ENCODE measurements around the gene RUSC2. TPM values are rescaled to one million over a fixed set of nuclear protein-coding genes. Genes with fewer than 3 reads are reported as not detected.
A peak's percentile ranks its signal among the peaks of the same experiment; 100 is the strongest.

The RUSC2 gene
- total and polyA plus RNA-seq, 2 experiments from 2014 or later, result 16.6 to 17.7 TPM

GRCh38 chr9:35538361-35539234 lies 48.7 kb downstream of the RUSC2 start:
- no peaks in the 10 kb centered on the region for H3K9me2 ChIP-seq (replicated peaks; ENCODE audit: insufficient read depth)
- H3K4me1 ChIP-seq (ENCODE audit: insufficient read depth), result peaks cover 15% of the 10 kb centered on the region
- H3K4me3 ChIP-seq, result no peak overlapping the region
- H4K20me1 ChIP-seq (ENCODE audit: insufficient read depth, poor library complexity, severe bottlenecking), result no peaks in the 10 kb centered on the region
- no peaks in the 10 kb centered on the region for H3K27me3 ChIP-seq
- no peak for TF ChIP-seq CTCF (IDR thresholded peaks at IDR 0.05; ENCODE audit: poor library complexity)
- TF ChIP-seq EZH2phosphoT487 (IDR thresholded peaks at IDR 0.05; ENCODE audit: low read depth, severe bottlenecking, unreplicated experiment), result no peak
- TF ChIP-seq EZH2 (IDR thresholded peaks at IDR 0.05; ENCODE audit: borderline replicate concordance), result no peak
- H3K36me3 ChIP-seq (replicated peaks; ENCODE audit: insufficient read depth, low read depth), result no peaks in the 10 kb centered on the region
- peak overlapping the region; percentile 87 for H3K27ac ChIP-seq
- peaks cover 52% of the 10 kb centered on the region for H3K79me2 ChIP-seq
- peak overlapping the region; percentile 78 for H3K4me2 ChIP-seq
- no peaks in the 10 kb centered on the region for H3K9me3 ChIP-seq (ENCODE audit: low read depth)
- H2AFZ ChIP-seq, result peak overlapping the region; percentile 38
- 16% methylated on average over 16 of the region's 18 CpGs for WGBS (ENCODE audit: low lambda C conversion rate, missing lambda C conversion rate)
- peak; percentile 77 for DNase-seq (ENCODE audit: low spot score)

Other genes starting within 250 kb of the RUSC2 start
- 17.4 and 20.1 TPM in 2 replicates for gene TESK1, start 115.2 kb downstream of the RUSC2 start, total RNA-seq
- gene TESK1, start 115.2 kb downstream of the RUSC2 start, polyA plus RNA-seq, result 27.2 and 30.3 TPM in 2 replicates
- 1.9 and 2.0 TPM in 2 replicates for gene CD72, start 128.3 kb downstream of the RUSC2 start, total RNA-seq
- gene CD72, start 128.3 kb downstream of the RUSC2 start, polyA plus RNA-seq, result 1.1 and 1.3 TPM in 2 replicates
- not detected in 2 replicates for gene SIT1, start 160.8 kb downstream of the RUSC2 start, total RNA-seq
- gene SIT1, start 160.8 kb downstream of the RUSC2 start, polyA plus RNA-seq, result not detected in 2 replicates
- gene RMRP, start 167.9 kb downstream of the RUSC2 start, total RNA-seq, result 1,377 and 3,174 TPM in 2 replicates
- gene RMRP, start 167.9 kb downstream of the RUSC2 start, polyA plus RNA-seq, result not detected in 2 replicates
- gene CCDC107, start 168.2 kb downstream of the RUSC2 start, total RNA-seq, result 12.1 and 13.8 TPM in 2 replicates
- gene CCDC107, start 168.2 kb downstream of the RUSC2 start, polyA plus RNA-seq, result 39.5 and 42.2 TPM in 2 replicates
- gene ARHGEF39, start 175.1 kb downstream of the RUSC2 start, total RNA-seq, result 1.8 and 9.4 TPM in 2 replicates
- 5.2 and 5.6 TPM in 2 replicates for gene ARHGEF39, start 175.1 kb downstream of the RUSC2 start, polyA plus RNA-seq
- 0.27 TPM in 1 of 2 replicates, not detected in the other for gene CA9, start 183.8 kb downstream of the RUSC2 start, total RNA-seq
- 2.1 and 2.4 TPM in 2 replicates for gene CA9, start 183.8 kb downstream of the RUSC2 start, polyA plus RNA-seq
- gene TPM2, start 199.8 kb downstream of the RUSC2 start, total RNA-seq, result 98.7 and 106 TPM in 2 replicates
- 166 and 203 TPM in 2 replicates for gene TPM2, start 199.8 kb downstream of the RUSC2 start, polyA plus RNA-seq
- gene TLN1, start 242.1 kb downstream of the RUSC2 start, total RNA-seq, result 100 and 113 TPM in 2 replicates
- 70.5 and 73.4 TPM in 2 replicates for gene TLN1, start 242.1 kb downstream of the RUSC2 start, polyA plus RNA-seq
- 54.6 and 69.6 TPM in 2 replicates for gene CREB3, start 242.6 kb downstream of the RUSC2 start, total RNA-seq
- gene CREB3, start 242.6 kb downstream of the RUSC2 start, polyA plus RNA-seq, result 79.8 and 79.9 TPM in 2 replicates

Measured in hepatocyte (in vitro differentiated cells).